Activated naive CD4-positive, alpha-beta T cell treated with anti-CD3 and anti-CD28 coated beads, Interleukin-2, amount 10 ng/mL, durations not matched to agents 7 days and 5 days (primary cell): ENCODE results near the gene TCF23.

Experiments
- CTCF ChIA-PET: fragments of 350-600 bp; sonication (Branson Sonifier 250); formaldehyde crosslinking; loops from one replicate; lab custom pipeline; 2021; ENCODE audit warnings: antibody characterized with exemption; lab: Charles Lee
- DNase-seq: peaks from one replicate; pipeline ENCODE4 v3.0.0-alpha.2; 2020
- H3K27ac Mint-ChIP-seq: one replicate; pipeline ENCODE4 v1.8.0; 2021; ENCODE audit warnings: mild to moderate bottlenecking, moderate library complexity, mixed read lengths
- H3K27me3 Mint-ChIP-seq: one replicate; pipeline ENCODE4 v1.8.0; 2021; ENCODE audit warnings: mild to moderate bottlenecking, mixed read lengths
- H3K36me3 Mint-ChIP-seq: one replicate; pipeline ENCODE4 v1.8.0; 2021; ENCODE audit warnings: mixed read lengths
- H3K4me1 Mint-ChIP-seq: one replicate; pipeline ENCODE4 v1.8.0; 2021; ENCODE audit warnings: mixed read lengths
- H3K4me3 Mint-ChIP-seq: one replicate; pipeline ENCODE4 v1.8.0; 2021; ENCODE audit warnings: mild to moderate bottlenecking, moderate library complexity, mixed read lengths
- H3K9me3 Mint-ChIP-seq: one replicate; pipeline ENCODE4 v1.8.0; 2021; ENCODE audit warnings: mixed read lengths

Gene TCF23

DNA sequence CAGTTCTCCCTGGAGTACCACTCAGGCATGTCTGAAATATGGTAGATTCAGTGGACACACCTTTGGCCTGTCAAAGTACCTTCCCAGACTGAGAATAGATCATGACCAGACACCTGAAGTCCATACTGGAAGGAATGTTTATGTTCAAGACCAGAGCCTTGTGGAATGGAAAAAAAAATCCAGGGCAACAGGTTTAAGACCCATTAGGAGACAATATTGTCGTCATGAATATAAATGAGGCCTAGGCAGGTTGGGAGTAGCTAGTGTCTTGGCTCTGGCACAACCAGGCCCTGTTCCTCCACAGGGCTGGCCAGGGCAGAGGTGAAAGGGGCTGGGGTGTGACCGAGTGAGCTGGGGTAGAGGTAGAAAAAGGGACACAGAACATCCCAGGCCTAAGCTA, 49.8 kb downstream of the TCF23 start:
- CTCF ChIA-PET, result no interaction called here
- no peaks in the 10 kb centered on the region for H3K4me1 Mint-ChIP-seq

DNA sequence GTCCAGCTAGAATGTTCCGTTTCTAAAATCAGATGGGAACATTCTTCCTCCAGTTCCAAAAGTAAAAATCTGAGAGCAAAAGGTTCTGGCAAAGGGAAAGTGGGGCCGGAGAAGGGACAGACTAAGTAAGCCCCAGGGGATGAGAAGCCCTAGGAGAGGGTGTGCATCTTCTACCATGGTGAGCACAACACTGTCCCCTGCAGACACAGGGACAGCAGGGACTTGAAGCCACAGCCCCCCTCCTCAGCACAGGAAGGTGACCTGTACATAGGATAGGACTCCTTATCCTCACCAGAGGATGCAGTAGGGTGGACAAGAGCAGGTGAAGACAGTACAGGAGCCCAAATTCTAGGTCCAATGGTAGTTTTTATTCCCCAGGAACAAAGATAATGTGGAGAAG, 50.4 kb downstream of the TCF23 start:
- peaks cover 5% of the 10 kb centered on the region for H3K36me3 Mint-ChIP-seq
- no peak overlapping the region for H3K4me3 Mint-ChIP-seq
- CTCF ChIA-PET, result no interaction called here
- H3K27ac Mint-ChIP-seq, result no peak overlapping the region
- DNase-seq, result no peak
- no peaks in the 10 kb centered on the region for H3K27me3 Mint-ChIP-seq
- no peaks in the 10 kb centered on the region for H3K9me3 Mint-ChIP-seq
- H3K4me1 Mint-ChIP-seq, result peaks cover 3% of the 10 kb centered on the region

More for the DNA sequence above, 49.8 kb downstream of the TCF23 start:
- Mint-ChIP-seq H3K27me3 (no peaks in the 10 kb centered on the region), H3K9me3 (no peaks in the 10 kb centered on the region), H3K4me3 (no peak overlapping the region), H3K36me3 (peaks cover 5% of the 10 kb centered on the region), H3K27ac (no peak overlapping the region)
- DNase-seq, result no peak

DNA sequence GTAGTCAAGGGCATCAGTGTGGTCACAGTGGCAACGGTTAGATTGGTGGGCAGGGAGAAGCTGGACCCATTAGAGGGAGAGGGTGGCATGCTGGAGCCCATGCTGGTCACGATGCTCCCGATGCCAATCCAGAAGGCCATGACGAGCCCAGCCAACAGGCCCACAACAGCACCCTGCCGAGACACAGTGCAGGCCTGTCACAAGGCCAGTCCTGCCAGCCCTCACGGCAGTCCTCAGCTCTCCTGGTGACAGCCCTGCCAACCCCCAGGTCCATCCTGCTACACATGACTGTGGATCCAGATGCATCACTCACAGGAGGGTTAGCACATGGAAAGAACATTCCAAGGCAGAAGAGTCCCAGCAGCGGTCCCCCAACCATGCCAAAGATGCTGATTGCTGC, 52.9 kb downstream of the TCF23 start:
- no peak for DNase-seq
- CTCF ChIA-PET, result interaction anchor here (0.5 kb wide), 1 partner anchor 239 kb away, joined by 3 read pairs; no protein-coding TSS in a partner anchor
- H3K4me1 Mint-ChIP-seq, result peaks cover 20% of the 10 kb centered on the region

DNA sequence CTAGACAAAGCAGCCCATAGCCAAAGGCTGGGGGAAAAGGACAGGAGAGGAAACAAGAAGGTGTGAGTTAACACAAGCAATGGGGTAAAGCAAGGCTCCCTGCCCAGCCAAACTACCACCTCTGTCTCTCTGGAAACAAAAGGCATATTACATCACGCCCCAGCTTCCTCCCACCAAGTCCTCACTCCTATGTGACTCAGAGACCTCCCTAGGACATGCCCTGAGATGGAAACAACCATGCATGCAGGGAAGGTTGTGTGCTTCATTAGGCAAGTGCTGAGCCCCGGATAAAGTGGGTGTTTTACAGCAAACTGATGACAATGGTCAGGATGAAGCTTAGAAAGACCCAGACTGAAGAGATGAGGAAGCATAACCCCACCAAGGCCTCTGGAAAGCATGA, 54.0 kb downstream of the TCF23 start:
- H3K4me3 Mint-ChIP-seq, result no peak overlapping the region
- CTCF ChIA-PET, result interaction anchor here (0.6 to 1.0 kb wide), 2 partner anchors 11 to 33 kb away, joined by 3 read pairs; no protein-coding TSS in a partner anchor
- H3K4me1 Mint-ChIP-seq, result peaks cover 20% of the 10 kb centered on the region
- no peaks in the 10 kb centered on the region for H3K27me3 Mint-ChIP-seq
- H3K9me3 Mint-ChIP-seq, result no peaks in the 10 kb centered on the region
- no peak for DNase-seq
- peaks cover 18% of the 10 kb centered on the region for H3K36me3 Mint-ChIP-seq
- no peak overlapping the region for H3K27ac Mint-ChIP-seq

More for the DNA sequence above, 52.9 kb downstream of the TCF23 start:
- Mint-ChIP-seq H3K36me3 (peaks cover 16% of the 10 kb centered on the region), H3K27me3 (no peaks in the 10 kb centered on the region), H3K27ac (no peak overlapping the region), H3K4me3 (no peak overlapping the region), H3K9me3 (no peaks in the 10 kb centered on the region)

DNA sequence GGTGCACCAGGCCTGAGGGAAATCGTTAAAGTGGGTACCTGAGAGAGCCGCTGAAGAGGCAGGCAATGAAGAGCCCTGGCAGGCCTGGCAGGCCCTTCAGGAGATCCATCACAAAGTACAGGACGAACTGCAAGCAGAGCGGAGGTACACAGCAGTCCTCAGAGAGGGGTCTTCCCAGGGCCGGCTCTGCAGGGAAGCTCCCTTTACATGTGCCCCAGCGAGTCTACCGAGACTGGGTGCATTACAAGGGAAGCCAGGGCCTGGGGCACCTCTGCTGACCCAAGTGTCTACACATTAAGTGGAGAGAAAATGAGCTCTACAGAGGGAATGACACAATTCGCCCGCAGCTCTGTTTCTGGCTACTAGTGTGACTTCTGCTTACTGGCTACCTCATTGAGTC, 54.9 kb downstream of the TCF23 start:
- Mint-ChIP-seq H3K4me1 (peaks cover 22% of the 10 kb centered on the region), H3K9me3 (no peaks in the 10 kb centered on the region), H3K4me3 (no peak overlapping the region), H3K36me3 (peaks cover 20% of the 10 kb centered on the region), H3K27ac (no peak overlapping the region), H3K27me3 (no peaks in the 10 kb centered on the region)
- no peak for DNase-seq
- CTCF ChIA-PET, result no interaction called here

DNA sequence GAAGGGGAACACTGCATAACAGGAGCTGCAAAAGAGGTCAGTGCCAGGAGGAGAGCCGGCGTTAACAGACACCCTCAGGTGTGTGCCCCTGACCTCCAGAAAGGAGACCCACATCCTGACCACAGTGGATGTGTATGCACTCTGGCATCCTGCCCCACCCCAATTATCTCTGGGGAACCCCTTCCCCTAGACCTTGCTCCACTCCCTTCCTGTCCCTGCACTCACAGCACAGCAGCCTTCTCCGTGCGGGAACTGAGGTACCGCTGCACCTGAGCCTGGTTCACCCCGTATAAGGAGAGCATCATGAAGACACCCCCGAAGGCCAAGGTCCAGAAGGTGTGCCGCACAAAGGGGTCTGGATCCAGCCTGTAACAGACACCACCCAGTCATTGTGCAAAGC, 55.8 kb downstream of the TCF23 start:
- Mint-ChIP-seq H3K27me3 (no peaks in the 10 kb centered on the region), H3K36me3 (peaks cover 20% of the 10 kb centered on the region), H3K4me1 (peaks cover 26% of the 10 kb centered on the region), H3K9me3 (no peaks in the 10 kb centered on the region), H3K27ac (peak overlapping the region; percentile 39), H3K4me3 (no peak overlapping the region)
- CTCF ChIA-PET, result no interaction called here
- DNase-seq, result no peak

DNA sequence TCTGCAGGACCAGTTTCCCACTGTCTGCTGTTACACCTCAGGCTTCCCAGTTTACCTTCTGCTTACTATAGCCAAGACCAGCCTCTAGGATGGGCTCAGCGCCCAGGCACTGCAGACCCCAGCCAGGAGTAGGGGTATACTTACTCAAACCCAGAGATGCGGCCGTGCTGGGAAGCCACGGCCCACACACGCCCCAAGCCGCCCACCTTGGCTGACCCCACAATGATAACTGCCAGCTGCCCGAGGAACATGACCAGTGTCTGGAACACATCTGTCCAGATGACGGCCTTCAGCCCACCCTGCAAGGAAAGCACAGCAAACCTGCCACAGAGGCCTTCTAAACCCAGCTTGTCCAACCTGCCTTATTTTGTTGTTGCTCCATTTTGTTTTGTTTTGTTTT, 56.4 kb downstream of the TCF23 start:
- CTCF ChIA-PET, result no interaction called here
- Mint-ChIP-seq H3K4me3 (no peak overlapping the region), H3K4me1 (peaks cover 32% of the 10 kb centered on the region), H3K27ac (peak overlapping the region; percentile 39), H3K27me3 (no peaks in the 10 kb centered on the region), H3K36me3 (peaks cover 20% of the 10 kb centered on the region), H3K9me3 (no peaks in the 10 kb centered on the region)
- DNase-seq, result no peak

DNA sequence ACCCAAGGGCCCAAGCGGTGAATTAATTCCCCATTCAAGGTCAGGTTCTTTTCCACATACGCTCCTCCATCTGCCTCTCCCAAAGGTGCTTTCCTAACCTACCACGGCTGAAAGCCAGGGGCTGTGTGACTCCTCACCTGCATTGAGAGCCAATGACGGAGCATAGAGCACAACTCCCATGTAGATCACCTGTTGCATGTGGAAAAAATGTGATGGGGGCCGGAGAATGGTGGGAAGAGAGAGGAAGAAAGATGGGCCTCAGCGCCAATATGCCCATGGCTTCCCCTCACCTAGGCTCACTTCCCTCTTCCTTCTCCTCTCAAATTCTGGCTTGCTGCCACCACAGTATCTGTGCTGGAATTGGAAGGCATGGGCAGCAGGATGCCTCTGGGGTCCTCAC, 57.5 kb downstream of the TCF23 start:
- peaks cover 37% of the 10 kb centered on the region for H3K4me1 Mint-ChIP-seq
- CTCF ChIA-PET, result no interaction called here

More for the DNA sequence above, 57.5 kb downstream of the TCF23 start:
- H3K27ac Mint-ChIP-seq, result no peak overlapping the region
- H3K27me3 Mint-ChIP-seq, result no peaks in the 10 kb centered on the region
- H3K36me3 Mint-ChIP-seq, result peaks cover 20% of the 10 kb centered on the region
- no peaks in the 10 kb centered on the region for H3K9me3 Mint-ChIP-seq
- no peak overlapping the region for H3K4me3 Mint-ChIP-seq
- no peak for DNase-seq
